Measurements from ENCODE around the gene SPHK2. TPM values are rescaled to one million over a fixed set of nuclear protein-coding genes. Genes with fewer than 3 reads are reported as not detected.
"Not testable (repeated sequence)": the region's sequence is repeated elsewhere in the genome, so short reads cannot be mapped to it uniquely, and the experiment has no call there.

Gene SPHK2, protein sequence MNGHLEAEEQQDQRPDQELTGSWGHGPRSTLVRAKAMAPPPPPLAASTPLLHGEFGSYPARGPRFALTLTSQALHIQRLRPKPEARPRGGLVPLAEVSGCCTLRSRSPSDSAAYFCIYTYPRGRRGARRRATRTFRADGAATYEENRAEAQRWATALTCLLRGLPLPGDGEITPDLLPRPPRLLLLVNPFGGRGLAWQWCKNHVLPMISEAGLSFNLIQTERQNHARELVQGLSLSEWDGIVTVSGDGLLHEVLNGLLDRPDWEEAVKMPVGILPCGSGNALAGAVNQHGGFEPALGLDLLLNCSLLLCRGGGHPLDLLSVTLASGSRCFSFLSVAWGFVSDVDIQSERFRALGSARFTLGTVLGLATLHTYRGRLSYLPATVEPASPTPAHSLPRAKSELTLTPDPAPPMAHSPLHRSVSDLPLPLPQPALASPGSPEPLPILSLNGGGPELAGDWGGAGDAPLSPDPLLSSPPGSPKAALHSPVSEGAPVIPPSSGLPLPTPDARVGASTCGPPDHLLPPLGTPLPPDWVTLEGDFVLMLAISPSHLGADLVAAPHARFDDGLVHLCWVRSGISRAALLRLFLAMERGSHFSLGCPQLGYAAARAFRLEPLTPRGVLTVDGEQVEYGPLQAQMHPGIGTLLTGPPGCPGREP
- polyA plus RNA-seq (ENCODE audit: insufficient read depth in 1 of 5, insufficient read length in 5 of 5, low replicate concordance in 1 of 5): 10 to 100 TPM; 10.0 to 17.8 (median 11.6) TPM
- long read RNA-seq, donor 1, partial matches to known transcripts: 0 of 2 reads
- long read RNA-seq, donor 1, other reads (novel, unspliced or antisense): 0 of 2 reads
- long read RNA-seq, donor 2: 0 reads
- long read RNA-seq, donor 3, partial matches to known transcripts: 8 of 19 reads
- long read RNA-seq, donor 3, other reads (novel, unspliced or antisense): 9 of 19 reads
- long read RNA-seq, donor 4, partial matches to known transcripts: 0 of 4 reads
- long read RNA-seq, donor 4, other reads (novel, unspliced or antisense): 0 of 4 reads
- long read RNA-seq, donor 5, partial matches to known transcripts: 0 of 2 reads
- long read RNA-seq, donor 5, other reads (novel, unspliced or antisense): 0 of 2 reads
- long read RNA-seq, donor 6, partial matches to known transcripts: 0 of 8 reads
- long read RNA-seq, donor 6, other reads (novel, unspliced or antisense): 0 of 8 reads
- long read RNA-seq, donor 7, partial matches to known transcripts: 0 of 2 reads
- long read RNA-seq, donor 7, other reads (novel, unspliced or antisense): 0 of 2 reads
- long read RNA-seq, donor 8, partial matches to known transcripts: 0 of 1 reads
- long read RNA-seq, donor 8, other reads (novel, unspliced or antisense): 0 of 1 reads

DNA sequence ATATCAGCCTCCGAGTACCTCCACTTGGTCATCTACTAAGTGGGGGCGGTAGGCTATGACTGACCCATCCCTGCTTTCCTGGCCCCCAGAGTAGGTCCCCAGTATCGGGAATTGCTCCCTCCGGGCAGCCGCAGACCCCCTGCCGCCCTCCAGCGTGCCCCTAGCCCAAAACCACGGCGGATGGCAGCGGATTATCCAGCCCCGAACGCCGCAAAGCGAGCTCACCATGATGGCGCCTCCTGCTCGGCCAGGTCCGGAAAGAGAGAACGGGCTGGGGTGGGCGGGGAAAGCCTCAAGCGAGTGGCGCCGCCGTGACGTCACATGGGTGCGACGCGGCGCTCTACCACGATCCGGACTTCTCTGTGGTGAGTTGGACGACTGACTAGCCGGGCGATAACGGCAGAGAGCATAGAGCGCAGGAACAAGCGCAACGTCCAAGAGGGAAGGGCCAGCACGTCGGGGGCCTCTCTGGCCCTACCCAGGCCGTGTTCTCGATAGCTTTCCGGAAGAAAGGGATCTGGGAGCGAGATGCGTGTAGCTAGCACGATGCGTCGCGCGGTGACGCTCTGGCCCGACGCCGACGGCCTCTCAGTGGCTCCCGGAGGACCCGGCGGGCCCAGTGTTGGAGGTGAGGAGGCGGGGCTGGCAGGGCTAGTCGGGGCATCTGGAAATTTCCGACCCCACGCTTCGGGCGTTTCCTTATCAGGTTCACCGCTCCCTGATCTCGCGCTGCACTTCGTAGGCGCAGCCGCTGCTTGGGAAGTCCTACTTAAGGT is at the start of gene SPHK2, which contains the start of gene RPL18:
Gene SPHK2, plus strand, starts transcription at position 591 of the 776 bp plus-strand sequence. CDS start 1,009 bp downstream, outside the sequence.
Gene RPL18, minus strand, starts transcription at position 263 of the 776 bp plus-strand sequence. Its CDS starts 35 bp downstream, at position 228.
- peak; percentile 100 for DNase-seq

DNA sequence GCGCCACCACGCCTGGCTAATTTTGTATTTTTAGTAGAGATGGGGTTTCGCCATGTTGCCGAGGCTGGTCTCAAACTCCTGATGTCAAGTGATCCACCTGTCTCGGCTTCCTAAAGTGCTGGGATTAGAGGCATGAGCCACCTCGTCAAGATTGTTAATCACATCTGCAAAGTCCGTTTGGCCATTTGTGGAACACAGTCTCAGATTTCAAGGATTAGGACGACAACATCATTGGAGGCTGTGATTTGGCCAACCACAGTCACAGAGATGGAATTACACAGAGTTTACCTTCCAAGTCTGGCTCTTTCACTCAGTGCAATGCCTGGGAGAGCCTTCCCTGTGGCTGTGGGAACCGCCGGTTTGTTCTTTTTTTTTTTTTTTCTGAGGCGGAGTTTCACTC is 49.5 kb upstream of the SPHK2 start:
- no peak for DNase-seq

DNA sequence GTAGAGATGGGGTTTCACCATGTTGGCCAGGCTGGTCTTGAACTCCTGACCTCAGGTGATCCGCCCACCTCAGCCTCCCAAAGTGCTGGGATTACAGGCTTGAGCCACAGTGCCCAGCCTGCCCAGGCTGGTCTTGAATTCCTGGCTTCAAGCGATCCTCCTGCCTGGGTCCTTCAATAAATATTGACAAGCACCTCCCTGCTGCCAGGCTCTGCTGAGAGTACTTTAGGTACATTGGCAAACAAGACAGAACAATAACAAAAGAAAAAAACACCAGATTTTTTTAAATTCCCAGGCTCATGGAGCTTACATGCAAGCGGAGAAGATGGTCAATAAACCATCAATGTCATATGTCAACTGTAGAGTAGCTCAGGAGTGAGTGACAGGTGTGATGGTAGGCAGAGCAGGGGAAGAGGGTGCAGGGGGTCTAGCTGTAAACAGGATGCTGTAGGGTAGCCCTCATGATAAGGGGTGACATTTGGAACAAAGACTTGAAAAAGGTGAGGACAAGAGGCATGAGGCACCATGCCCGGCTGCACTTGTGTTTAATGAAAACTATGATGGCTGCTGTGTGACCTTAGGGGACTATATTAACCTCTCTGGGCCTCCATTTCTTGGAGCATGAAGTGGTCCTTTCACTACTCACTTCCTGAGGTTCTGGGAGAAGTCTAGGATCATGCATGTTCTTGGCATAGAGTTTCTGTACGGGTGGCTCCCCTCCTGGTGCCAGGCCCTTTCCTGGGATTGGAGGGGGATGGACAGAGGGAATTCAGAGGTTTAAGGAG is 47.7 kb upstream of the SPHK2 start:
- no peak for DNase-seq

- no peak for DNase-seq
Observed at GRCh38 chr19:48573163-48573505, 46.2 kb upstream of the SPHK2 start.

DNA sequence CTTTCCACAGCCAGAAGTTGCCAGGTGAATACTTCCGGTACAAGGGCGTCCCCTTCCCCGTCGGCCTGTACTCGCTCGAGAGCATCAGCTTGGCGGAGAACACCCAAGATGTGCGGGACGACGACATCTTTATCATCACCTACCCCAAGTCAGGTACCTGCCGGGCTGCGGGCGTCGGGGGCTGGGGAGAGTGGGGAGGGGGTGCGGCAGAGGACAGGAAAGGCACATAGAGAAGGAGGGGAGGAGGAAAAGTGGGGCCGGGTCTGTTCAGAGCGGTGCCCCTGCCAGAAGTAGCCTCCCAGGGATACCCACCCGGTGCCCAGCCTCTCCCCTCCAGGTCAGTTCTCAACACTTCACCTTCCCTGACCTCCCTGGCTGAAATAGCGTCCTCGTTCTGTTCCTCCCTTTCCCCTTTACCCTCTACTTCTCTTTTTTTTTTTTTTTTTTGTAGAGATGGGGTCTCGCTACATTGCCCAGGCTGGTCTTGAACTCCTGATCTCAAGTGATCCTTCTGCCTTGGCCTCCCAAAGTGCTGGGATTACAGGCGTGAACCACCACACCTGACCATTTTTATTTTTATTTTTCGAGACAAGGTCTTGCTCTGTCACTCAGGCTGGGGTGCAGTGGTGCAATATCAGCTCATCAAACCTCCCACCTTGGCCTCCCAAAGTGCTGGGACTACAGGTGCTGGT is 43.2 kb upstream of the SPHK2 start:
- no peak for DNase-seq

- not testable (repeated sequence) for DNase-seq
Observed at GRCh38 chr19:48577908-48578307, 41.4 kb upstream of the SPHK2 start.

- DNase-seq: no peak
Observed at GRCh38 chr19:48578891-48579290, 40.4 kb upstream of the SPHK2 start.

DNA sequence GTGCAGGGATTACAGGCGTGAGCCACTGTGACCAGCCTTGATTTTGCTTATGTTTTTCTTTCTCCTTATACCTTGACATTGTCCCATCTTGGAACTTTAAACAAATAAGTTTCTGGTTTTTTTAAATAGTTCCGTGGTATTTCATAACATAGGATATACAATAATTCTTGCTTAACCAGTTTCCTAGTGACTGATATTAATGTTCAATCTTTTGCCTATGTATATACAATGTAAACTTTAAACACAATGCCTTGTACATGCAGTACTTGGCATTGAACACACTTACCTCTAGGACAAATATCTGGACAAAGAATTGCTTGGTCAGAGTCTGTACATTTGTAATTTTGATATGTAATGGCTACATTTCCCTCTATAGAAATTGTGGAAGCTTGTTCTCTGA is 37.1 kb upstream of the SPHK2 start:
- no peak for DNase-seq

- DNase-seq: no peak
Observed at GRCh38 chr19:48587387-48587786, 31.9 kb upstream of the SPHK2 start.

- peak; percentile 75 to 80 for DNase-seq
Observed at GRCh38 chr19:48588670-48589401, 30.5 kb upstream of the SPHK2 start.

DNA sequence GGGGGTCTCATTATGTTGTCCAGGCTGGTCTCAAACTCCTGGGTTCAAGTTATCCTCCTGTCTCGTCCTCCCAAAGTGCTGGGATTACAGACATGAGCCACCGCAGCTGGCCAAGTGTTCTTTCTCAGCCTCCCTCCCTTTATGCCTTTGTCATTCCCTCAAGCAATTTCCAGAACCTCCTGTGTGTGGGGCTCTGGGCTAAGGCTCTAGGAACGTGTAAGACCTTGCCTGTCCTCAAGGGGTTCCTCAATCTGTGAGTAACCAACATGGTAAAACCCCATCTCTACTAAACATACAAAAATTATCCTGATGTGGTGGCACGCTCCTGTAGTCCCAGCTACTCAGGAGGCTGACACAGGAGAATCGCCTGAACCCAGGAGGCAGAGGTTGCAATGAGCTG is 28.3 kb upstream of the SPHK2 start:
- no peak for DNase-seq

- DNase-seq: no peak
Observed at GRCh38 chr19:48595171-48595570, 24.1 kb upstream of the SPHK2 start.

GRCh38 chr19:48595833-48596232 is 23.5 kb upstream of the SPHK2 start:
- DNase-seq: no peak

DNA sequence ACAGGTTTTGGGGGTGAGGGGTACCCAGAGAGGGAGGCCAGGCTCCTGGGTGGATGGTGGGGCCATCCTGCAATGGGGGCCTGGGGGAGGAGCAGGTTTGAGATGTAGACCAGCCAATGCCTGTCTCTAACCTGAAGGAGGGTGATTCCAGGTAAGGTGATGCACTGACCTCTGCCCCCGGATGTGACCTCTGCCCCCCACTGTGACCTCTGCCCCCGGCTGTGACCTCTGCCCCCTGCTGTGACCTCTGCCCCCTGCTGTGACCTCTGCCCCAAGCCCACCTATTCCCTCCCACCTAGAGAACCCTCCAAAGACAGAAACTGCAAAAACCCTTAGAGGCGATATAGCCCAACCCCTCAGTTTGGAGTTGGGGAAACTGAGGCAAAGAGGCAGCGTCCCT is 23.1 kb upstream of the SPHK2 start:
- no peak for DNase-seq

GRCh38 chr19:48596679-48597465 is 22.4 kb upstream of the SPHK2 start:
- DNase-seq: no peak

DNA sequence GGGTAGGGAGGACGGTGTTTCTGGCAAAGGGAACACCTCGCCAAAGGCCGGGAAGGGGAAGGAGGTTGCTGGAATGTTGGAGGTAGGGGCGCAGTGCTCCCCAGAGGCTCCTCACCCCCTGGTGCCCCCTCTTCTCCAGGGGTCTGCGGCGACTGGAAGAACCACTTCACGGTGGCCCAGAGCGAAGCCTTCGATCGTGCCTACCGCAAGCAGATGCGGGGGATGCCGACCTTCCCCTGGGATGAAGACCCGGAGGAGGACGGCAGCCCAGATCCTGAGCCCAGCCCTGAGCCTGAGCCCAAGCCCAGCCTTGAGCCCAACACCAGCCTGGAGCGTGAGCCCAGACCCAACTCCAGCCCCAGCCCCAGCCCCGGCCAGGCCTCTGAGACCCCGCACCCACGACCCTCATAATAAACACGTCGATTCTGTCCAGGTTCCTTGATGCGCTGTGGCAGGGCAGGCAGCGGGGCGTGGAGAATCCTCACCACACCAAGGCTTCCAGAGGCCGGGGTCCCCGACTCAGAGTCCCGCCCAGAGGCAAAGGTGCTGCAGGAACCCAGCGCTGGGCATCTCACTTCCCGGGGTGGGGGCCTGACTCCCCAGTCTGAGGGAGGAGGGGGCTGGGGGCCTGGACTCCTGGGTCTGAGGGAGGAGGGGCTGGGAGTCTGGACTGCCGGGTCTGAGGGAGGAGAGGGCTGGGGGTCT is 20.2 kb upstream of the SPHK2 start:
- DNase-seq: no peak

Measured in right lung (tissue), 10 donors.